ENCODE measurements around the gene ACP5.

- TF ChIP-seq POLR2AphosphoS5 (IDR thresholded peaks at IDR 0.05; ENCODE audit: low read depth, low read length) (no peak), POLR2A (IDR thresholded peaks at IDR 0.05; ENCODE audit: low read depth, low read length) (no peak)
Observed at GRCh38 chr19:11577451-11578257, at the start of gene ACP5.

All from GM12892 (cell line).